ENCODE measurements around the gene APBA2. TPM values are rescaled to one million over a fixed set of nuclear protein-coding genes. Genes with fewer than 3 reads are reported as not detected.

APBA2 gene
- total RNA-seq, 1 donor from 2014 or later = 3.4 TPM

- DNase-seq (ENCODE audit: low spot score) = no peak
Observed at GRCh38 chr15:28915041-28915810, 29.5 kb downstream of the APBA2 start.

- DNase-seq (ENCODE audit: low spot score) = no peak
Observed at GRCh38 chr15:28915935-28916334, 30.2 kb downstream of the APBA2 start.

- no peak for DNase-seq (ENCODE audit: low spot score)
Observed at GRCh38 chr15:28917791-28918140, 32.0 kb downstream of the APBA2 start.

GRCh38 chr15:28918141-28918983 lies 32.6 kb downstream of the APBA2 start:
- DNase-seq (ENCODE audit: low spot score) = no peak

GRCh38 chr15:28919201-28919635 lies 33.4 kb downstream of the APBA2 start:
- DNase-seq (ENCODE audit: low spot score) = no peak

GRCh38 chr15:28919679-28920655 lies 34.2 kb downstream of the APBA2 start:
- no peak for DNase-seq (ENCODE audit: low spot score)

- DNase-seq (ENCODE audit: low spot score) = no peak
Observed at GRCh38 chr15:28920781-28921331, 35.1 kb downstream of the APBA2 start.

- DNase-seq (ENCODE audit: low spot score) = no peak
Observed at GRCh38 chr15:28921336-28921735, 35.6 kb downstream of the APBA2 start.

- DNase-seq (ENCODE audit: low spot score) = no peak
Observed at GRCh38 chr15:28921919-28922706, 36.3 kb downstream of the APBA2 start.

- no peak for DNase-seq (ENCODE audit: low spot score)
Observed at GRCh38 chr15:28922707-28923012, 36.9 kb downstream of the APBA2 start.

- no peak for DNase-seq (ENCODE audit: low spot score)
Observed at GRCh38 chr15:28923726-28924280, 38.0 kb downstream of the APBA2 start.

GRCh38 chr15:28927043-28927442 lies 41.3 kb downstream of the APBA2 start:
- no peak for DNase-seq (ENCODE audit: low spot score)

- DNase-seq (ENCODE audit: low spot score) = no peak
Observed at GRCh38 chr15:28929200-28929599, 43.4 kb downstream of the APBA2 start.

GRCh38 chr15:28930011-28930410 lies 44.2 kb downstream of the APBA2 start:
- DNase-seq (ENCODE audit: low spot score) = no peak

- DNase-seq (ENCODE audit: low spot score) = no peak
Observed at GRCh38 chr15:28930476-28931291, 44.9 kb downstream of the APBA2 start.

- DNase-seq (ENCODE audit: low spot score) = no peak
Observed at GRCh38 chr15:28931828-28932227, 46.1 kb downstream of the APBA2 start.

- no peak for DNase-seq (ENCODE audit: low spot score)
Observed at GRCh38 chr15:28932361-28932760, 46.6 kb downstream of the APBA2 start.

- no peak for DNase-seq (ENCODE audit: low spot score)
Observed at GRCh38 chr15:28933710-28934445, 48.1 kb downstream of the APBA2 start.

- no peak for DNase-seq (ENCODE audit: low spot score)
Observed at GRCh38 chr15:28934645-28935044, 48.9 kb downstream of the APBA2 start.
